Measurements from ENCODE around the gene NLGN4Y. TPM values are rescaled to one million over a fixed set of nuclear protein-coding genes. Genes with fewer than 3 reads are reported as not detected.

Gene NLGN4Y
- total and polyA plus RNA-seq, 2 of the 13 experiments (the other 11 are each of a cell fraction or from before 2014, with no cell fraction given): 6.0 to 16.5 TPM

DNA sequence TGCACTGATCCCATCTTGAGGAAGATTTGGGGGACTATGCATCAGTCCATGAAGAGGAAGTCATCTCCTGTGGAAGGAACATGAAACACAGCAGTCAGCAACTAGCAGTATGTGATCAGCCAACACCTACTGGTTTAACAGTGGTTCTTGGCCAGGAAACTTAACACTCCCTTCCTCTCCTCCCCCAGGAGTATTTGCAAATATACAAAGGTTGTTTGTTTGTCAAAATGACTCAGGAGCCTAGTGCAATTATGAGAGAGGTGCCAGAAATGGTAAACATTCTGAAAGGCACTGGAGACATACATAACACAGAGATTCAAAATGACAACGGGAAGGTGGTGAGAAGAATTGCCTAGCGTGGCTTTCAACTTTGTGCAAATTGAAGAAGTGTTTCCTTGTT is 26.3 kb upstream of the NLGN4Y start (continued):
- TF ChIP-seq, protein P1, sequence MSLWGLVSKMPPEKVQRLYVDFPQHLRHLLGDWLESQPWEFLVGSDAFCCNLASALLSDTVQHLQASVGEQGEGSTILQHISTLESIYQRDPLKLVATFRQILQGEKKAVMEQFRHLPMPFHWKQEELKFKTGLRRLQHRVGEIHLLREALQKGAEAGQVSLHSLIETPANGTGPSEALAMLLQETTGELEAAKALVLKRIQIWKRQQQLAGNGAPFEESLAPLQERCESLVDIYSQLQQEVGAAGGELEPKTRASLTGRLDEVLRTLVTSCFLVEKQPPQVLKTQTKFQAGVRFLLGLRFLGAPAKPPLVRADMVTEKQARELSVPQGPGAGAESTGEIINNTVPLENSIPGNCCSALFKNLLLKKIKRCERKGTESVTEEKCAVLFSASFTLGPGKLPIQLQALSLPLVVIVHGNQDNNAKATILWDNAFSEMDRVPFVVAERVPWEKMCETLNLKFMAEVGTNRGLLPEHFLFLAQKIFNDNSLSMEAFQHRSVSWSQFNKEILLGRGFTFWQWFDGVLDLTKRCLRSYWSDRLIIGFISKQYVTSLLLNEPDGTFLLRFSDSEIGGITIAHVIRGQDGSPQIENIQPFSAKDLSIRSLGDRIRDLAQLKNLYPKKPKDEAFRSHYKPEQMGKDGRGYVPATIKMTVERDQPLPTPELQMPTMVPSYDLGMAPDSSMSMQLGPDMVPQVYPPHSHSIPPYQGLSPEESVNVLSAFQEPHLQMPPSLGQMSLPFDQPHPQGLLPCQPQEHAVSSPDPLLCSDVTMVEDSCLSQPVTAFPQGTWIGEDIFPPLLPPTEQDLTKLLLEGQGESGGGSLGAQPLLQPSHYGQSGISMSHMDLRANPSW (CRISPR knock-in tag; IDR thresholded peaks at IDR 0.05; ENCODE audit: borderline replicate concordance): no peak

DNA sequence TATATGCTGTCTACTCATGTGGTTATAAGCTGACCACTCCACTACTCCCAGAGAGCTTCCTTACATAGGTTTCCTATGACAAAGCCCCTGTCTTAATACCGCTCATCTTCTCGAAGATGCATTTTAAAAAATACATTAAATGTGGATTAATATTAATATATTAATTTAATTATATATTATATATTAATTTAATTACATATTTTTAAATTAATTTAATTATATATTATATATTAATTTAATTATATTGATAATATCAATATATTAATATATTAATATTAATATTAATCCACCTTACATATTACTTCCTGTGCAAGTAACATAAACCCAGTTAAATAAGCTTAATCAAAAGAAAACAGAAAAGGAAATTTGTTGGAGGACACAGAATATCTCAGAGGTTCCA is 19.7 kb upstream of the NLGN4Y start:
- Histone ChIP-seq H3K9me3 (ENCODE audit: low read length) (no peaks in the 10 kb centered on the region), H3K4me3 (replicated peaks in 1 of 3; ENCODE audit: insufficient read depth in 1 of 3, low read depth in 2 of 3, low read length in 3 of 3) (no peak overlapping the region), H2AFZ (ENCODE audit: low read length) (no peak overlapping the region), H3K4me2 (ENCODE audit: low read depth, low read length) (no peak overlapping the region), H3K27ac (ENCODE audit: extremely low read length, insufficient read depth, low read length) (no peak overlapping the region), H3K9ac (ENCODE audit: insufficient read depth, low read depth, low read length) (no peak overlapping the region), H3K27me3 (ENCODE audit: control insufficient read depth in 1 of 2, insufficient read depth in 2 of 2, low read length in 2 of 2) (no peaks in the 10 kb centered on the region), H3K4me1 (ENCODE audit: insufficient read depth, low read length) (no peaks in the 10 kb centered on the region), H4K20me1 (ENCODE audit: insufficient read depth, low read length) (no peaks in the 10 kb centered on the region), H3K79me2 (ENCODE audit: insufficient read depth, low read length) (no peaks in the 10 kb centered on the region), H3K36me3 (replicated peaks in 1 of 2; ENCODE audit: control insufficient read depth in 1 of 2, insufficient read depth in 2 of 2, low read length in 2 of 2) (no peaks in the 10 kb centered on the region)
- intact Hi-C loops (cut with micrococcal nuclease; ENCODE audit: unreplicated experiment): no loop called here
- ATAC-seq (no peak), DNase-seq (ENCODE audit: low spot score) (no peak), FAIRE-seq (no peak)
- no TSS peak for BruUV-seq (replicated peaks)
- TF ChIP-seq SP4 (CRISPR knock-in tag; IDR thresholded peaks at IDR 0.05) (no peak), HNF1A (IDR thresholded peaks at IDR 0.05; ENCODE audit: low read depth) (no peak), HNF1A (CRISPR knock-in tag; IDR thresholded peaks at IDR 0.05; ENCODE audit: borderline replicate concordance) (no peak), ZBTB38 (CRISPR knock-in tag; IDR thresholded peaks at IDR 0.05) (no peak)
- POLR2A ChIA-PET: no interaction called here
- CTCF ChIA-PET (ENCODE audit: low intra/inter-chr PET ratio, low total read pairs): no interaction called here
- 58% methylated on average over 2 of the region's 2 CpGs for WGBS (ENCODE audit: low lambda C conversion rate)
- in situ Hi-C loops (cut with HindIII; ENCODE audit: extremely low pct_ligation_motif_present, low pct_unique_long_range_greater_than_20kb): no loop called here

All from HepG2 (cell line).